Measurements from ENCODE around the gene MSI2.

Gene MSI2

GRCh38 chr17:57671667-57672632 is 415.6 kb downstream of the MSI2 start:
- peak; percentile 70 to 97 (median 85) for DNase-seq
- intact Hi-C loops (cut with DNase I), result loop anchor here (2.0 to 5.0 kb wide), 3 partner anchors 73 to 540 kb away; no protein-coding TSS in a partner anchor

GRCh38 chr17:57672971-57673370 is 416.6 kb downstream of the MSI2 start:
- intact Hi-C loops (cut with DNase I), result loop anchor here (2.0 to 5.0 kb wide), 3 partner anchors 74 to 541 kb away; no protein-coding TSS in a partner anchor
- DNase-seq, result no peak

GRCh38 chr17:57674894-57675293 is 418.6 kb downstream of the MSI2 start:
- DNase-seq, result peak in 6 of 10 donors; percentile 33 to 86 (median 47)
- intact Hi-C loops (cut with DNase I), result loop anchor here (5.0 kb wide), 2 partner anchors 433 to 543 kb away; no protein-coding TSS in a partner anchor

- intact Hi-C loops (cut with DNase I), result no loop called here
- DNase-seq, result no peak
Observed at GRCh38 chr17:57675427-57676387, 419.4 kb downstream of the MSI2 start.

GRCh38 chr17:57676543-57676942 is 420.2 kb downstream of the MSI2 start:
- no peak for DNase-seq
- intact Hi-C loops (cut with DNase I), result no loop called here

GRCh38 chr17:57677301-57677700 is 421.0 kb downstream of the MSI2 start:
- intact Hi-C loops (cut with DNase I), result no loop called here
- no peak for DNase-seq

- intact Hi-C loops (cut with DNase I), result no loop called here
- no peak for DNase-seq
Observed at GRCh38 chr17:57677858-57678257, 421.5 kb downstream of the MSI2 start.

GRCh38 chr17:57678393-57678792 is 422.1 kb downstream of the MSI2 start:
- intact Hi-C loops (cut with DNase I), result no loop called here
- DNase-seq, result no peak

GRCh38 chr17:57679356-57679755 is 423.0 kb downstream of the MSI2 start:
- no peak for DNase-seq
- intact Hi-C loops (cut with DNase I), result no loop called here

- intact Hi-C loops (cut with DNase I), result no loop called here
- DNase-seq, result peak in 1 of 10 donors; percentile 33
Observed at GRCh38 chr17:57679906-57680695, 423.8 kb downstream of the MSI2 start.

- intact Hi-C loops (cut with DNase I), result no loop called here
- peak in 2 of 10 donors; percentile 41 to 65 for DNase-seq
Observed at GRCh38 chr17:57682701-57683100, 426.4 kb downstream of the MSI2 start.

- peak in 1 of 10 donors; percentile 49 for DNase-seq
- intact Hi-C loops (cut with DNase I), result no loop called here
Observed at GRCh38 chr17:57684711-57685498, 428.6 kb downstream of the MSI2 start.

- peak in 1 of 10 donors; percentile 33 for DNase-seq
- intact Hi-C loops (cut with DNase I), result no loop called here
Observed at GRCh38 chr17:57685499-57686132, 429.3 kb downstream of the MSI2 start.

GRCh38 chr17:57687642-57688041 is 431.3 kb downstream of the MSI2 start:
- intact Hi-C loops (cut with DNase I), result no loop called here
- no peak for DNase-seq

GRCh38 chr17:57689254-57689653 is 432.9 kb downstream of the MSI2 start:
- intact Hi-C loops (cut with DNase I), result no loop called here
- no peak for DNase-seq

- intact Hi-C loops (cut with DNase I), result no loop called here
- no peak for DNase-seq
Observed at GRCh38 chr17:57691939-57692338, 435.6 kb downstream of the MSI2 start.

GRCh38 chr17:57692770-57693169 is 436.4 kb downstream of the MSI2 start:
- intact Hi-C loops (cut with DNase I), result no loop called here
- no peak for DNase-seq

- intact Hi-C loops (cut with DNase I), result no loop called here
- no peak for DNase-seq
Observed at GRCh38 chr17:57694051-57694450, 437.7 kb downstream of the MSI2 start.

GRCh38 chr17:57696050-57696449 is 439.7 kb downstream of the MSI2 start:
- no peak for DNase-seq

More at GRCh38 chr17:57696050-57696449, 439.7 kb downstream of the MSI2 start:
- intact Hi-C loops (cut with DNase I), result no loop called here
